IMR-90 (cell line): ENCODE results near the gene VPS26B. TPM values are rescaled to one million over a fixed set of nuclear protein-coding genes. Genes with fewer than 3 reads are reported as not detected.

Source experiments
- ATAC-seq: fragments of 200-7000 bp; cut with Tn5 transposase; 2 replicates; pipeline ENCODE4 v1.9.1; 2020; ENCODE audit warnings: low read depth, mild to moderate bottlenecking, moderate library complexity
- BruUV-seq: library from RNA; stranded (reverse); fragments of 400-500 nt; replicated peaks from 2 replicates; lab custom pipeline; 2021; lab: Mats Ljungman, UMichigan
- CTCF ChIA-PET: fragments of 300-600 bp; formaldehyde crosslinking; extraction: SDS; loops from one replicate; lab custom pipeline; 2021; ENCODE audit warnings: antibody characterized with exemption; lab: Yijun Ruan, JAX
- POLR2A ChIA-PET: fragments of 300-600 bp; sonication (Branson Sonifier 250); formaldehyde crosslinking; loops from one replicate; lab custom pipeline; 2022; ENCODE audit warnings: antibody characterized with exemption; ENCODE audit not compliant: unreplicated experiment; lab: Charles Lee
- DNase-seq: peaks from one replicate; pipeline ENCODE4 v3.0.0; 2013
- H2AFZ ChIP-seq: replicated peaks from 2 replicates; pipeline ENCODE3; 2013; ENCODE audit warnings: low read length, mild to moderate bottlenecking; ENCODE audit not compliant: poor library complexity
- H2AK5ac ChIP-seq: 2 replicates; pipeline ENCODE4 v1.6.1; 2013; ENCODE audit warnings: low read depth, low read length, inconsistent platforms
- H2AK9ac ChIP-seq: replicated peaks from 2 replicates; pipeline ENCODE3; 2013; ENCODE audit warnings: mild to moderate bottlenecking, low read depth, low read length, moderate library complexity; ENCODE audit not compliant: poor library complexity
- H2BK120ac ChIP-seq: 2 replicates; pipeline ENCODE4 v1.6.1; 2013; ENCODE audit warnings: low read depth, low read length, inconsistent platforms
- H2BK15ac ChIP-seq: 3 replicates; pipeline ENCODE4 v1.6.1; 2013; ENCODE audit warnings: low read depth, low read length, inconsistent platforms
- H2BK20ac ChIP-seq: 2 replicates; pipeline ENCODE4 v1.6.1; 2013; ENCODE audit warnings: low read depth, mild to moderate bottlenecking, inconsistent platforms, low read length, moderate library complexity
- H2BK5ac ChIP-seq: 2 replicates; pipeline ENCODE4 v1.6.1; 2013; ENCODE audit warnings: mild to moderate bottlenecking, low read depth, low read length, inconsistent platforms; ENCODE audit not compliant: poor library complexity, severe bottlenecking
- H3K14ac ChIP-seq: replicated peaks from 2 replicates; pipeline ENCODE4 v1.6.1; 2013; ENCODE audit warnings: low read depth, low read length, inconsistent platforms
- H3K18ac ChIP-seq: 2 replicates; pipeline ENCODE4 v1.6.1; 2013; ENCODE audit warnings: low read depth, low read length, control low read depth
- H3K23ac ChIP-seq: 2 replicates; pipeline ENCODE4 v1.6.1; 2013; ENCODE audit warnings: low read depth, low read length, inconsistent platforms
- H3K27ac ChIP-seq: 2 replicates; pipeline ENCODE4 v1.5.1; 2013; ENCODE audit warnings: mild to moderate bottlenecking, control low read depth, low read length; ENCODE audit not compliant: insufficient read depth
- H3K27me3 ChIP-seq: 2 replicates; pipeline ENCODE4 v1.6.1; 2013; ENCODE audit warnings: low read length; ENCODE audit not compliant: control insufficient read depth, insufficient read depth
- H3K36me3 ChIP-seq: 2 replicates; pipeline ENCODE4 v1.6.1; 2013; ENCODE audit warnings: low read length, mixed read lengths; ENCODE audit not compliant: control insufficient read depth, insufficient read depth
- H3K4ac ChIP-seq: 2 replicates; pipeline ENCODE4 v1.6.1; 2013; ENCODE audit warnings: low read depth, low read length, inconsistent platforms
- H3K4me1 ChIP-seq: 2 replicates; pipeline ENCODE4 v1.6.1; 2013; ENCODE audit warnings: low read length, mixed read lengths; ENCODE audit not compliant: control insufficient read depth, insufficient read depth
- H3K4me2 ChIP-seq: 2 replicates; pipeline ENCODE4 v1.6.1; 2013; ENCODE audit warnings: low read depth, mild to moderate bottlenecking, control low read depth, low read length, moderate library complexity
- H3K4me3 ChIP-seq: 2 replicates; pipeline ENCODE4 v1.5.1; 2013; ENCODE audit warnings: low read depth, mild to moderate bottlenecking, control low read depth, low read length, moderate library complexity; ENCODE audit not compliant: insufficient read depth
- H3K56ac ChIP-seq: 2 replicates; pipeline ENCODE4 v1.6.1; 2013; ENCODE audit warnings: low read length, inconsistent platforms; ENCODE audit not compliant: insufficient read depth; ENCODE audit errors: extremely low read depth
- H3K79me1 ChIP-seq, 2 experiments: 2 replicates each; pipeline ENCODE4 v1.6.1; 2013; ENCODE audit warnings: low read length in 2 of 2, inconsistent platforms in 1 of 2, low read depth in 1 of 2
- H3K9ac ChIP-seq: 2 replicates; pipeline ENCODE4 v1.6.1; 2013; ENCODE audit warnings: low read depth, low read length, control low read depth
- H3K9me1 ChIP-seq: 2 replicates; pipeline ENCODE4 v1.6.1; 2013; ENCODE audit warnings: low read length, inconsistent platforms; ENCODE audit not compliant: insufficient read depth
- H3K9me3 ChIP-seq: 2 replicates; pipeline ENCODE4 v1.6.1; 2013; ENCODE audit warnings: low read length; ENCODE audit not compliant: control insufficient read depth, insufficient read depth
- H4K20me1 ChIP-seq: 2 replicates; pipeline ENCODE4 v1.6.1; 2013; ENCODE audit warnings: low read length, inconsistent platforms; ENCODE audit not compliant: insufficient read depth
- H4K5ac ChIP-seq: 2 replicates; pipeline ENCODE4 v1.6.1; 2013; ENCODE audit warnings: mild to moderate bottlenecking, low read depth, low read length, control low read depth
- H4K8ac ChIP-seq, 2 experiments: 2 replicates each; pipeline ENCODE4 v1.6.1; 2013; ENCODE audit warnings: low read depth in 2 of 2, low read length in 2 of 2, control low read depth in 1 of 2, inconsistent platforms in 1 of 2
- H4K91ac ChIP-seq: 2 replicates; pipeline ENCODE4 v1.6.1; 2013; ENCODE audit warnings: low read depth, low read length, inconsistent platforms; ENCODE audit not compliant: insufficient read depth
- BHLHE40 ChIP-seq: fragments of 150-350 bp; IDR thresholded peaks from 2 replicates; pipeline ENCODE4 v1.6.1; 2016; ENCODE audit warnings: mild to moderate bottlenecking, low read depth, low read length
- CEBPB ChIP-seq: IDR thresholded peaks from 2 replicates; pipeline ENCODE4 v1.6.1; 2012; ENCODE audit warnings: low read depth, low read length, improper control_type of control experiment
- CTCF ChIP-seq: conservative IDR thresholded peaks from 2 replicates; pipeline ENCODE4 v1.5.1; 2012; ENCODE audit warnings: mild to moderate bottlenecking, low read depth, low read length, improper control_type of control experiment
- FOS ChIP-seq: fragments of 150-350 bp; IDR thresholded peaks from 2 replicates; pipeline ENCODE4 v1.6.1; 2016; ENCODE audit warnings: low read depth, low read length
- MAFK ChIP-seq: IDR thresholded peaks from 2 replicates; pipeline ENCODE4 v1.6.1; 2012; ENCODE audit warnings: low read depth, low read length, improper control_type of control experiment
- MAZ ChIP-seq: IDR thresholded peaks from 2 replicates; pipeline ENCODE4 v1.6.1; 2012; ENCODE audit warnings: low read depth, mild to moderate bottlenecking, low read length, improper control_type of control experiment, moderate library complexity, borderline replicate concordance
- MXI1 ChIP-seq: IDR thresholded peaks from 2 replicates; pipeline ENCODE4 v1.6.1; 2012; ENCODE audit warnings: low read depth, mild to moderate bottlenecking, low read length, moderate library complexity, borderline replicate concordance
- POLR2A ChIP-seq: IDR thresholded peaks from 2 replicates; pipeline ENCODE4 v1.6.1; 2012; ENCODE audit warnings: mild to moderate bottlenecking, low read depth, low read length
- RFX5 ChIP-seq: IDR thresholded peaks from 2 replicates; pipeline ENCODE4 v1.8.0; 2012; ENCODE audit warnings: low read depth, mild to moderate bottlenecking, low read length, moderate library complexity
- USF2 ChIP-seq: fragments of 150-350 bp; IDR thresholded peaks from 2 replicates; pipeline ENCODE4 v1.6.1; 2017; ENCODE audit warnings: mild to moderate bottlenecking, antibody characterized with exemption, low read length, low read depth
- WGBS, 2 experiments: methylation state at CpG; one replicate each; pipeline versions ENCODE4 v1.1.5 to v1.1.7; 2013; ENCODE audit warnings: missing lambda C conversion rate in 2 of 2; ENCODE audit not compliant: insufficient read length in 1 of 2; ENCODE audit errors: extremely low coverage in 2 of 2; 5-methylcytosine and 5-hydroxymethylcytosine counted together
- dilution Hi-C: fragments of 300-500 bp; cut with HindIII; formaldehyde crosslinking; loops from one replicate; pipeline ENCODE4 v1.14.3; 2018; ENCODE audit warnings: low sequenced_read_pairs; ENCODE audit not compliant: unreplicated experiment
- in situ Hi-C: fragments of 300-500 bp; cut with MboI; formaldehyde crosslinking; loops from 3 replicates; pipeline ENCODE4 v1.14.3; 2019; ENCODE audit warnings: low sequenced_read_pairs, inconsistent platforms, mixed read lengths
- intact Hi-C: fragments of 100-400 bp; cut with micrococcal nuclease; formaldehyde crosslinking; loops from 2 replicates; pipeline ENCODE4 v1.10.0; 2022
- polyA plus RNA-seq, 3 experiments: library from polyadenylated mRNA; depleted of rRNA; stranded (reverse); fragments of >200 nt; gene quantifications; 2 replicates each; pipeline ENCODE4 v1.2.3, GENCODE V29; 2012; ENCODE audit warnings: low replicate concordance in 1 of 3
- total RNA-seq: library from RNA; depleted of rRNA; stranded (reverse); fragments of >200 nt; gene quantifications from 2 replicates; pipeline ENCODE4 v1.2.3, GENCODE V29; 2012

The VPS26B gene
- total and polyA plus RNA-seq, 2 of the 4 experiments (the other 2 are of a cell fraction) = 41.6 to 51.1 TPM

- Histone ChIP-seq H2BK15ac (no peak overlapping the region), H4K20me1 (no peaks in the 10 kb centered on the region), H3K23ac (no peak overlapping the region), H3K9me3 (no peaks in the 10 kb centered on the region), H2BK120ac (no peak overlapping the region), H2BK5ac (no peak overlapping the region), H4K8ac (no peak overlapping the region), H2AK5ac (no peak overlapping the region), H2AFZ (no peak overlapping the region), H4K91ac (no peak overlapping the region), H3K14ac (no peak overlapping the region), H4K5ac (no peak overlapping the region), H3K18ac (no peak overlapping the region), H3K4me1 (no peaks in the 10 kb centered on the region), H3K27ac (no peak overlapping the region), H3K4me3 (no peak overlapping the region), H3K79me1 (peaks cover 3 to 6% of the 10 kb centered on the region in 2 experiments; a peak in 1 of 4 replicates), H3K36me3 (peaks cover 18% of the 10 kb centered on the region), H3K9me1 (no peaks in the 10 kb centered on the region), H3K4ac (no peak overlapping the region), H2AK9ac (no peak overlapping the region), H2BK20ac (no peak overlapping the region), H3K27me3 (no peaks in the 10 kb centered on the region), H3K56ac (no peak overlapping the region), H3K9ac (no peak overlapping the region), H3K4me2 (no peak overlapping the region)
- DNase-seq (no peak), ATAC-seq (no peak)
- ChIA-PET POLR2A (no interaction called here), CTCF (interaction anchor here (0.8 kb wide), 1 partner anchor 278 kb away, joined by 4 read pairs; no protein-coding TSS in a partner anchor)
- dilution Hi-C loops (no loop called here), intact Hi-C loops (no loop called here), in situ Hi-C loops (no loop called here)
- WGBS, 2 experiments = no CpG with 5 or more reads among the region's 9 CpGs
- BruUV-seq = no TSS peak
- TF ChIP-seq CEBPB (no peak), POLR2A (no peak), FOS (no peak), MAFK (no peak), USF2 (no peak), RFX5 (no peak), BHLHE40 (no peak), CTCF (no peak), MAZ (no peak), MXI1 (no peak)
Measured at GRCh38 chr11:134205729-134206128, 18.7 kb upstream of the VPS26B start.
